ENCODE results near the gene GLDC.

DNA sequence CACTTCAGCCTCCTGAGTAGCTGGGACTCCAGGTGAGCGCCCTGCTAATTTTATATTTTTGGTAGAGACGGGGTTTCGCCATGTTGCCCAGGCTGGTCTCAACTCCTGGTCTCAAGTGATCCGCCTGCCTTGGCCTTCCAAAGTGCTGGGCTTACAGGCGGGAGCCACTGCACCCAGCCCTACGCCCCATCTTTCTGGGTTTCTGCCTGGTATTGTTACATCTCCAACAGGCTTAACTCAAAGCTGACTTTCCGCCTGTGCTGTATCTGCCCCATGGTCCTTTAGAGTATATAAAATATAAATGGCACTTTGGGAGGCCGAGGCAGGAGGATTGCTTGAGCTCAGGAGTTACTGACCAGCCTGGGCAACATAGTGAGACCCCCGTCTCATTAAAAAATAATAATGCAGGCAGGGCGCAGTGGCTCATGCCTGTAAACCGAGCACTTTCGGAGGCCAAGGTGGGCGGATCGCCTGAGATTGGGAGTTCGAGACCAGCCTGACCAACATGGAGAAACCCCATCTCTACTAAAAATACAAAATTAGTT, 36.5 kb upstream of the GLDC start:
- TF ChIP-seq SP1 (IDR thresholded peaks at IDR 0.05), result no peak
- no peak for TF ChIP-seq SUZ12 (IDR thresholded peaks at IDR 0.05)
- TF ChIP-seq BHLHE40 (IDR thresholded peaks at IDR 0.05; ENCODE audit: borderline replicate concordance), result no peak
- no peak for TF ChIP-seq HDGF (IDR thresholded peaks at IDR 0.05; ENCODE audit: borderline replicate concordance)
- TF ChIP-seq FOXM1 (IDR thresholded peaks at IDR 0.05; ENCODE audit: borderline replicate concordance), result no peak
- no peak for TF ChIP-seq CTBP1 (IDR thresholded peaks at IDR 0.05; ENCODE audit: borderline replicate concordance)
- no peak for TF ChIP-seq FOXA1 (IDR thresholded peaks at IDR 0.05)
